ENCODE data around the gene PLD1. TPM values are rescaled to one million over a fixed set of nuclear protein-coding genes. Genes with fewer than 3 reads are reported as not detected.

PLD1 gene
- total RNA-seq, 6 donors from 2014 or later, result 11.2 to 47.1 (median 15.6) TPM

GRCh38 chr3:171592786-171593185, 217.5 kb downstream of the PLD1 start:
- no peaks in the 10 kb centered on the region for H3K36me3 ChIP-seq
- no peak for DNase-seq
- TF ChIP-seq CTCF (IDR thresholded peaks at IDR 0.05) (no peak), POLR2AphosphoS5 (IDR thresholded peaks at IDR 0.05) (no peak), EP300 (IDR thresholded peaks at IDR 0.05) (no peak)
- ATAC-seq (ENCODE audit: low FRiP score in 2 of 2), result no peak
- H3K9me3 ChIP-seq, result no peaks in the 10 kb centered on the region
- H3K27ac ChIP-seq, result no peak overlapping the region
- no peak overlapping the region for H3K4me3 ChIP-seq
- no peaks in the 10 kb centered on the region for H3K27me3 ChIP-seq
- H3K4me1 ChIP-seq, result no peaks in the 10 kb centered on the region

GRCh38 chr3:171591070-171591469, 219.2 kb downstream of the PLD1 start:
- no peak overlapping the region for H3K4me3 ChIP-seq
- H3K27ac ChIP-seq, result no peak overlapping the region
- H3K27me3 ChIP-seq, result no peaks in the 10 kb centered on the region
- TF ChIP-seq CTCF (IDR thresholded peaks at IDR 0.05) (no peak), POLR2AphosphoS5 (IDR thresholded peaks at IDR 0.05) (no peak), EP300 (IDR thresholded peaks at IDR 0.05) (no peak), POLR2A (IDR thresholded peaks at IDR 0.05) (no peak)
- H3K4me1 ChIP-seq, result no peaks in the 10 kb centered on the region
- no peak for DNase-seq
- no peak for ATAC-seq (ENCODE audit: low FRiP score in 2 of 2)
- no peaks in the 10 kb centered on the region for H3K9me3 ChIP-seq
- H3K36me3 ChIP-seq, result no peaks in the 10 kb centered on the region

- Histone ChIP-seq H3K27me3 (no peaks in the 10 kb centered on the region), H3K4me3 (no peak overlapping the region), H3K4me1 (no peaks in the 10 kb centered on the region), H3K9me3 (no peaks in the 10 kb centered on the region), H3K27ac (no peak overlapping the region), H3K36me3 (no peaks in the 10 kb centered on the region)
- ATAC-seq (ENCODE audit: low FRiP score in 2 of 2) (no peak), DNase-seq (no peak)
- TF ChIP-seq POLR2A (IDR thresholded peaks at IDR 0.05) (no peak), CTCF (IDR thresholded peaks at IDR 0.05) (no peak)
- WGBS, 2 donors, result 72 to 74% methylated on average over 3 of the region's 3 CpGs
Observed at GRCh38 chr3:171586274-171586673, 224.0 kb downstream of the PLD1 start.

- ATAC-seq (ENCODE audit: low FRiP score in 2 of 2) (no peak), DNase-seq (no peak)
- Histone ChIP-seq H3K4me1 (no peaks in the 10 kb centered on the region), H3K4me3 (no peak overlapping the region), H3K27ac (no peak overlapping the region), H3K9me3 (no peaks in the 10 kb centered on the region), H3K27me3 (no peaks in the 10 kb centered on the region), H3K36me3 (no peaks in the 10 kb centered on the region)
- TF ChIP-seq CTCF (IDR thresholded peaks at IDR 0.05), result no peak
- TF ChIP-seq POLR2A (IDR thresholded peaks at IDR 0.05), result no peak
- WGBS, 2 donors, result 79 to 88% methylated on average over 3 of the region's 3 CpGs
Observed at GRCh38 chr3:171585039-171585438, 225.2 kb downstream of the PLD1 start.

GRCh38 chr3:171584100-171584499, 226.2 kb downstream of the PLD1 start:
- no peaks in the 10 kb centered on the region for H3K4me1 ChIP-seq
- TF ChIP-seq POLR2A (IDR thresholded peaks at IDR 0.05), result no peak
- no peak for DNase-seq
- no peaks in the 10 kb centered on the region for H3K36me3 ChIP-seq
- no peak overlapping the region for H3K27ac ChIP-seq
- H3K27me3 ChIP-seq, result no peaks in the 10 kb centered on the region
- ATAC-seq (ENCODE audit: low FRiP score in 2 of 2), result no peak
- H3K4me3 ChIP-seq, result no peak overlapping the region
- no peaks in the 10 kb centered on the region for H3K9me3 ChIP-seq
